ENCODE measurements around the gene KLC4.
A peak's percentile ranks its signal among the peaks of the same experiment; 100 is the strongest.
"Not testable (repeated sequence)": the region's sequence is repeated elsewhere in the genome, so short reads cannot be mapped to it uniquely, and the experiment has no call there.

The KLC4 gene

GRCh38 chr6:43093436-43094289, 34.2 kb downstream of the KLC4 start:
- DNase-seq (ENCODE audit: low read depth in 2 of 2): peak; percentile 57 to 66

GRCh38 chr6:43095939-43096338, 36.5 kb downstream of the KLC4 start:
- DNase-seq (ENCODE audit: low read depth in 2 of 2): no peak

- peak in 1 of 2 experiments; percentile 42 for DNase-seq (ENCODE audit: low read depth in 2 of 2)
These were observed 37.1 kb downstream of the KLC4 start for GRCh38 chr6:43096451-43097097.

GRCh38 chr6:43097098-43097489, 37.7 kb downstream of the KLC4 start:
- DNase-seq (ENCODE audit: low read depth in 2 of 2): no peak

GRCh38 chr6:43097502-43097901, 38.1 kb downstream of the KLC4 start:
- DNase-seq (ENCODE audit: low read depth in 2 of 2): no peak

- DNase-seq (ENCODE audit: low read depth in 2 of 2): no peak
These were observed 42.1 kb downstream of the KLC4 start for GRCh38 chr6:43101497-43101896.

- DNase-seq (ENCODE audit: low read depth in 2 of 2): no peak
These were observed 43.9 kb downstream of the KLC4 start for GRCh38 chr6:43103253-43103876.

GRCh38 chr6:43105538-43106222, 46.2 kb downstream of the KLC4 start:
- DNase-seq (ENCODE audit: low read depth in 2 of 2): no peak

GRCh38 chr6:43107344-43108062, 48.1 kb downstream of the KLC4 start:
- no peak for DNase-seq (ENCODE audit: low read depth in 2 of 2)

- no peak for DNase-seq (ENCODE audit: low read depth in 2 of 2)
These were observed 54.2 kb downstream of the KLC4 start for GRCh38 chr6:43113431-43114260.

GRCh38 chr6:43115365-43115764, 55.9 kb downstream of the KLC4 start:
- no peak for DNase-seq (ENCODE audit: low read depth in 2 of 2)

- DNase-seq (ENCODE audit: low read depth in 2 of 2): not testable (repeated sequence)
These were observed 58.0 kb downstream of the KLC4 start for GRCh38 chr6:43117466-43117865.

- DNase-seq (ENCODE audit: low read depth in 2 of 2): no peak
These were observed 60.1 kb downstream of the KLC4 start for GRCh38 chr6:43119482-43119881.

GRCh38 chr6:43120101-43120763, 60.8 kb downstream of the KLC4 start:
- no peak for DNase-seq (ENCODE audit: low read depth in 2 of 2)

GRCh38 chr6:43120944-43121913, 61.8 kb downstream of the KLC4 start:
- peak; percentile 93 to 94 for DNase-seq (ENCODE audit: low read depth in 2 of 2)

- no peak for DNase-seq (ENCODE audit: low read depth in 2 of 2)
These were observed 62.7 kb downstream of the KLC4 start for GRCh38 chr6:43122146-43122545.

- DNase-seq (ENCODE audit: low read depth in 2 of 2): no peak
These were observed 64.3 kb downstream of the KLC4 start for GRCh38 chr6:43123461-43124314.

GRCh38 chr6:43124481-43124880, 65.0 kb downstream of the KLC4 start:
- no peak for DNase-seq (ENCODE audit: low read depth in 2 of 2)

Measured in fibroblast of skin of left quadriceps (primary cell).